Mucosa of descending colon (tissue), 3 donors: ENCODE measurements around the gene BTBD3. TPM values are rescaled to one million over a fixed set of nuclear protein-coding genes. Genes with fewer than 3 reads are reported as not detected.

Experiments used
- ATAC-seq: fragments of 200-7000 bp; cut with Tn5 transposase; one replicate; pipeline ENCODE4 v1.9.1; 2020; ENCODE audit warnings: mild to moderate bottlenecking, moderate library complexity
- DNase-seq, 3 donors: peaks; one replicate each; pipeline ENCODE4 v3.0.0-alpha.2; 2020
- H3K36me3 ChIP-seq: fragments of 200-600 bp; one replicate; pipeline ENCODE4 v1.8.0; 2021; ENCODE audit warnings: low read depth, mild to moderate bottlenecking
- H3K4me1 ChIP-seq: fragments of 200-600 bp; one replicate; pipeline ENCODE4 v1.8.0; 2021; ENCODE audit warnings: low read depth, mild to moderate bottlenecking
- H3K4me3 ChIP-seq: fragments of 200-600 bp; one replicate; pipeline ENCODE4 v1.8.0; 2021; ENCODE audit warnings: mild to moderate bottlenecking
- H3K9me3 ChIP-seq: fragments of 200-600 bp; one replicate; pipeline ENCODE4 v1.8.0; 2021; ENCODE audit warnings: mild to moderate bottlenecking
- CTCF ChIP-seq: fragments of 200-600 bp; IDR thresholded peaks from one replicate; pipeline ENCODE4 v1.8.0; 2022; ENCODE audit warnings: antibody characterized with exemption, mild to moderate bottlenecking
- intact Hi-C, 2 donors: fragments of 100-400 bp; cut with DNase I in 1 of 2; cut with micrococcal nuclease in 1 of 2; formaldehyde crosslinking; loops; one replicate each; pipeline versions ENCODE4 v1.11.0 to v1.11.1; 2022; cut with DNase I, micrococcal nuclease
- total RNA-seq, 3 donors: library from RNA; stranded (reverse); fragmentation: NEBNext Ultra II Directional in 2 of 3; extraction: Animal tissue kit (Norgen Biotek cat#: 25700) in 2 of 3; gene quantifications; one replicate each; pipeline versions ENCODE4 v1.2.1 to v1.2.4, GENCODE V29; 2021 to 2023
- donor health status: DM: no; HTN: no; CAD: no; lungs with moderate emphysema.
- donor health status: DM: no; HTN: no; CAD: no.
- donor health status: DM: no; HTN: yes; CAD: no.

Gene BTBD3
- total RNA-seq, 3 donors from 2014 or later: 40.1 to 76.0 (median 45.9) TPM

- no peaks in the 10 kb centered on the region for H3K9me3 ChIP-seq
- TF ChIP-seq CTCF: no peak
- peaks cover 4% of the 10 kb centered on the region for H3K4me1 ChIP-seq
- ATAC-seq: no peak
- H3K36me3 ChIP-seq: no peaks in the 10 kb centered on the region
- H3K4me3 ChIP-seq: no peak overlapping the region
- intact Hi-C loops: no loop called here
- DNase-seq: no peak
Observed at GRCh38 chr20:11951696-11952095, 34.0 kb downstream of the BTBD3 start.

GRCh38 chr20:11952639-11953038 is 34.9 kb downstream of the BTBD3 start:
- no peak overlapping the region for H3K4me3 ChIP-seq
- peaks cover 4% of the 10 kb centered on the region for H3K4me1 ChIP-seq
- no peak for TF ChIP-seq CTCF
- DNase-seq (no peak), ATAC-seq (no peak)
- no peaks in the 10 kb centered on the region for H3K9me3 ChIP-seq
- intact Hi-C loops: no loop called here
- H3K36me3 ChIP-seq: no peaks in the 10 kb centered on the region

- no peak overlapping the region for H3K4me3 ChIP-seq
- no peak for TF ChIP-seq CTCF
- intact Hi-C loops: no loop called here
- ATAC-seq: no peak
- H3K36me3 ChIP-seq: no peaks in the 10 kb centered on the region
- H3K9me3 ChIP-seq: no peaks in the 10 kb centered on the region
- H3K4me1 ChIP-seq: no peaks in the 10 kb centered on the region
- DNase-seq: no peak
Observed at GRCh38 chr20:11957911-11958310, 40.2 kb downstream of the BTBD3 start.

- TF ChIP-seq CTCF: no peak
- no peaks in the 10 kb centered on the region for H3K4me1 ChIP-seq
- intact Hi-C loops: no loop called here
- H3K36me3 ChIP-seq: no peaks in the 10 kb centered on the region
- DNase-seq (no peak), ATAC-seq (no peak)
- H3K9me3 ChIP-seq: no peaks in the 10 kb centered on the region
- H3K4me3 ChIP-seq: no peak overlapping the region
Observed at GRCh38 chr20:11958855-11959254, 41.2 kb downstream of the BTBD3 start.

- H3K4me1 ChIP-seq: no peaks in the 10 kb centered on the region
- H3K36me3 ChIP-seq: no peaks in the 10 kb centered on the region
- TF ChIP-seq CTCF: no peak
- no peaks in the 10 kb centered on the region for H3K9me3 ChIP-seq
- ATAC-seq (no peak), DNase-seq (no peak)
- intact Hi-C loops: no loop called here
- H3K4me3 ChIP-seq: no peak overlapping the region
Observed at GRCh38 chr20:11965602-11966001, 47.9 kb downstream of the BTBD3 start.

- Histone ChIP-seq H3K4me3 (no peak overlapping the region), H3K4me1 (no peaks in the 10 kb centered on the region), H3K36me3 (no peaks in the 10 kb centered on the region), H3K9me3 (no peaks in the 10 kb centered on the region)
- DNase-seq: no peak
- intact Hi-C loops: no loop called here
- no peak for ATAC-seq
- TF ChIP-seq CTCF: no peak
Observed at GRCh38 chr20:11966186-11966585, 48.5 kb downstream of the BTBD3 start.
